Testis (tissue), 2 donors: ENCODE measurements around the gene CDK10.

Experiments
- POLR2A ChIP-seq: fragments of 450-650 bp; IDR thresholded peaks from one replicate; pipeline ENCODE4 v1.6.1; 2017; ENCODE audit warnings: antibody characterized with exemption, mild to moderate bottlenecking, moderate library complexity
- TF ChIP-seq, protein P1 (sequence below), 3 experiments: fragments of 450-650 bp in 2 of 3; fragments of 200-600 bp in 1 of 3; sonication (generic) in 1 of 3; IDR thresholded peaks; one replicate each; pipeline ENCODE4 v1.5.1; 2016 to 2019; ENCODE audit warnings: antibody characterized with exemption in 3 of 3, mild to moderate bottlenecking in 2 of 3, moderate library complexity in 1 of 3

DNA sequence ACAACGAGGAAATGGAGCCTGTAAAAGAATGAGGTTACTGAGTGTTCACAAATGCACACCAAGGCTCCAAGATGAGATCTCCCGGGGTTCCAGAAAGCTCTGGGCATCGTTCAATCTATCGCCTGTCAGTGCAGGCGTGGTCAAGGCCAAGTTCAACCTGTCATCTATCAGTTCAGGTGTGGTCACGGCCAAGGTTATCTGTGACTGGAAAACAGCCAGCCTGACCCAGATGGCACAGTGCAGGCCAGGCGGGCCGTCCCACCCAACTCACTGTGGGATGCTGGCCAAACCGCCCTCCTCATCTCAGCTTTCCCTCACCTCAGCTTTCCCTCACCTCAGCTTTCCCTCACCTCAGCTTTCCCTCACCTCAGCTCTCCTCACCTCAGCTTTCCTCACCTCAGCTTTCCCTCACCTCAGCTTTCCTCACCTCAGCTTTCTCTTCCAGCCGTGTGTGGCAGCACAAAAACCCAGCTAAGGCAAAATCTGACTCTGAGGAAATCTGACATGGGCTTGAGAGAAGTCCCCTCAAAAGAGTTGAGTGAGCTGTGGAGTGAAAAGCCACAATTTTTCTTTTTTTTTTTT is 31.3 kb upstream of the CDK10 start:
- TF ChIP-seq, protein P1, sequence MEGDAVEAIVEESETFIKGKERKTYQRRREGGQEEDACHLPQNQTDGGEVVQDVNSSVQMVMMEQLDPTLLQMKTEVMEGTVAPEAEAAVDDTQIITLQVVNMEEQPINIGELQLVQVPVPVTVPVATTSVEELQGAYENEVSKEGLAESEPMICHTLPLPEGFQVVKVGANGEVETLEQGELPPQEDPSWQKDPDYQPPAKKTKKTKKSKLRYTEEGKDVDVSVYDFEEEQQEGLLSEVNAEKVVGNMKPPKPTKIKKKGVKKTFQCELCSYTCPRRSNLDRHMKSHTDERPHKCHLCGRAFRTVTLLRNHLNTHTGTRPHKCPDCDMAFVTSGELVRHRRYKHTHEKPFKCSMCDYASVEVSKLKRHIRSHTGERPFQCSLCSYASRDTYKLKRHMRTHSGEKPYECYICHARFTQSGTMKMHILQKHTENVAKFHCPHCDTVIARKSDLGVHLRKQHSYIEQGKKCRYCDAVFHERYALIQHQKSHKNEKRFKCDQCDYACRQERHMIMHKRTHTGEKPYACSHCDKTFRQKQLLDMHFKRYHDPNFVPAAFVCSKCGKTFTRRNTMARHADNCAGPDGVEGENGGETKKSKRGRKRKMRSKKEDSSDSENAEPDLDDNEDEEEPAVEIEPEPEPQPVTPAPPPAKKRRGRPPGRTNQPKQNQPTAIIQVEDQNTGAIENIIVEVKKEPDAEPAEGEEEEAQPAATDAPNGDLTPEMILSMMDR (IDR thresholded peaks at IDR 0.05), result no peak
- TF ChIP-seq POLR2A, result no peak
